Hepatocyte (in vitro differentiated cells): ENCODE results near the gene FAM222A. TPM values are rescaled to one million over a fixed set of nuclear protein-coding genes. Genes with fewer than 3 reads are reported as not detected.

ENCODE experiments used
- DNase-seq: peaks from one replicate; pipeline ENCODE4 v3.0.0-alpha.2; 2016; ENCODE audit warnings: low spot score
- H2AFZ ChIP-seq: fragments of 200-600 bp; sonication (generic); 2 replicates; pipeline ENCODE4 v1.6.0; 2016; ENCODE audit warnings: antibody characterized with exemption, mild to moderate bottlenecking
- H3K27ac ChIP-seq: fragments of 200-600 bp; sonication (generic); 2 replicates; pipeline ENCODE4 v1.5.1; 2016; ENCODE audit warnings: mild to moderate bottlenecking
- H3K27me3 ChIP-seq: fragments of 200-600 bp; sonication (generic); 2 replicates; pipeline ENCODE4 v1.6.1; 2016
- H3K36me3 ChIP-seq: fragments of 200-600 bp; sonication (generic); replicated peaks from 2 replicates; pipeline ENCODE4 v1.5.1; 2016; ENCODE audit warnings: low read depth; ENCODE audit not compliant: insufficient read depth
- H3K4me1 ChIP-seq: fragments of 200-600 bp; sonication (generic); 2 replicates; pipeline ENCODE4 v1.5.1; 2016; ENCODE audit warnings: mild to moderate bottlenecking, moderate library complexity; ENCODE audit not compliant: insufficient read depth
- H3K4me2 ChIP-seq: fragments of 200-600 bp; sonication (generic); 2 replicates; pipeline ENCODE4 v1.6.0; 2016
- H3K4me3 ChIP-seq: fragments of 200-600 bp; sonication (generic); 2 replicates; pipeline ENCODE4 v1.5.1; 2016; ENCODE audit warnings: mild to moderate bottlenecking
- H3K79me2 ChIP-seq: fragments of 200-600 bp; sonication (generic); 2 replicates; pipeline ENCODE4 v1.6.0; 2017; ENCODE audit warnings: mild to moderate bottlenecking
- H3K9me2 ChIP-seq: fragments of 200-600 bp; sonication (generic); replicated peaks from 2 replicates; pipeline ENCODE4 v1.6.0; 2017; ENCODE audit warnings: mild to moderate bottlenecking; ENCODE audit not compliant: insufficient read depth
- H3K9me3 ChIP-seq: fragments of 200-600 bp; sonication (generic); 2 replicates; pipeline ENCODE4 v1.5.1; 2016; ENCODE audit warnings: low read depth, mild to moderate bottlenecking
- H4K20me1 ChIP-seq: fragments of 200-600 bp; sonication (generic); 2 replicates; pipeline ENCODE4 v1.6.0; 2016; ENCODE audit warnings: mild to moderate bottlenecking; ENCODE audit not compliant: insufficient read depth, poor library complexity, severe bottlenecking
- EZH2 ChIP-seq: fragments of 200-600 bp; sonication (generic); IDR thresholded peaks from 2 replicates; pipeline ENCODE4 v1.6.1; 2016; ENCODE audit warnings: antibody characterized with exemption, mild to moderate bottlenecking, borderline replicate concordance
- EZH2phosphoT487 ChIP-seq: fragments of 200-600 bp; sonication (generic); IDR thresholded peaks from one replicate; pipeline ENCODE4 v1.6.1; 2018; ENCODE audit warnings: antibody characterized with exemption, mild to moderate bottlenecking, low read depth, moderate library complexity; ENCODE audit not compliant: unreplicated experiment, severe bottlenecking
- WGBS: methylation state at CpG from one replicate; pipeline ENCODE4 v1.1.6; 2016; ENCODE audit warnings: low lambda C conversion rate; ENCODE audit errors: missing lambda C conversion rate; 5-methylcytosine and 5-hydroxymethylcytosine counted together
- polyA plus RNA-seq: library from polyadenylated mRNA; unstranded; fragments of >200 nt; fragmentation: Nextera tagmentation; extraction: Ambion mirVana; gene quantifications from 2 replicates; pipeline ENCODE4 v1.2.1, GENCODE V29; 2016
- total RNA-seq: library from RNA; depleted of rRNA; stranded (reverse); fragments of >200 nt; gene quantifications from 2 replicates; pipeline ENCODE4 v1.2.3, GENCODE V29; 2014
- TF ChIP-seq, protein P1 (sequence below): fragments of 200-600 bp; sonication (generic); IDR thresholded peaks from 2 replicates; pipeline ENCODE4 v1.5.1; 2016; ENCODE audit warnings: antibody characterized with exemption, mild to moderate bottlenecking; ENCODE audit not compliant: poor library complexity

The FAM222A gene
- total and polyA plus RNA-seq, 2 experiments from 2014 or later: 7.4 to 11.3 TPM

DNA sequence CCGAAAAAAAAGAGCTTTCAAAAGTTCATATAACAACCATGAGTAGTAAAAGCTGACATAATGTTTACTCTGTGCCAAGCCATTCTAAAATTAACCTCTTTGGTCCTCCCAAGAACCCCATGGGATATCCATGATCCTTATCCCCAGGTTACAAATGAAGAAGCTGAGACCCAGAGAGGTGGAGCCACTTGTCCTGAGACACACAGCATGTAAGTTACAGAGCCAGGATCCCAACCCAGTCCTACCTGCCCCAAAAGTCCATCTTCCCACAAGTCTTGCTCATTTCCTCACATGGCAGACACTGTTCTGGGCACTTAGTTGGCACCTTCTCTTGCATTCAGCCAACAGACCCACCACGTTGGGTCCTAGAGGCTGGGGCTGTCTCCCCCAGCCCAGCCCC, 82.4 kb downstream of the FAM222A start:
- no peak for TF ChIP-seq EZH2
- TF ChIP-seq, protein P1, sequence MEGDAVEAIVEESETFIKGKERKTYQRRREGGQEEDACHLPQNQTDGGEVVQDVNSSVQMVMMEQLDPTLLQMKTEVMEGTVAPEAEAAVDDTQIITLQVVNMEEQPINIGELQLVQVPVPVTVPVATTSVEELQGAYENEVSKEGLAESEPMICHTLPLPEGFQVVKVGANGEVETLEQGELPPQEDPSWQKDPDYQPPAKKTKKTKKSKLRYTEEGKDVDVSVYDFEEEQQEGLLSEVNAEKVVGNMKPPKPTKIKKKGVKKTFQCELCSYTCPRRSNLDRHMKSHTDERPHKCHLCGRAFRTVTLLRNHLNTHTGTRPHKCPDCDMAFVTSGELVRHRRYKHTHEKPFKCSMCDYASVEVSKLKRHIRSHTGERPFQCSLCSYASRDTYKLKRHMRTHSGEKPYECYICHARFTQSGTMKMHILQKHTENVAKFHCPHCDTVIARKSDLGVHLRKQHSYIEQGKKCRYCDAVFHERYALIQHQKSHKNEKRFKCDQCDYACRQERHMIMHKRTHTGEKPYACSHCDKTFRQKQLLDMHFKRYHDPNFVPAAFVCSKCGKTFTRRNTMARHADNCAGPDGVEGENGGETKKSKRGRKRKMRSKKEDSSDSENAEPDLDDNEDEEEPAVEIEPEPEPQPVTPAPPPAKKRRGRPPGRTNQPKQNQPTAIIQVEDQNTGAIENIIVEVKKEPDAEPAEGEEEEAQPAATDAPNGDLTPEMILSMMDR: no peak
- TF ChIP-seq EZH2phosphoT487: no peak
- WGBS: 96% methylated on average over 2 of the region's 2 CpGs

DNA sequence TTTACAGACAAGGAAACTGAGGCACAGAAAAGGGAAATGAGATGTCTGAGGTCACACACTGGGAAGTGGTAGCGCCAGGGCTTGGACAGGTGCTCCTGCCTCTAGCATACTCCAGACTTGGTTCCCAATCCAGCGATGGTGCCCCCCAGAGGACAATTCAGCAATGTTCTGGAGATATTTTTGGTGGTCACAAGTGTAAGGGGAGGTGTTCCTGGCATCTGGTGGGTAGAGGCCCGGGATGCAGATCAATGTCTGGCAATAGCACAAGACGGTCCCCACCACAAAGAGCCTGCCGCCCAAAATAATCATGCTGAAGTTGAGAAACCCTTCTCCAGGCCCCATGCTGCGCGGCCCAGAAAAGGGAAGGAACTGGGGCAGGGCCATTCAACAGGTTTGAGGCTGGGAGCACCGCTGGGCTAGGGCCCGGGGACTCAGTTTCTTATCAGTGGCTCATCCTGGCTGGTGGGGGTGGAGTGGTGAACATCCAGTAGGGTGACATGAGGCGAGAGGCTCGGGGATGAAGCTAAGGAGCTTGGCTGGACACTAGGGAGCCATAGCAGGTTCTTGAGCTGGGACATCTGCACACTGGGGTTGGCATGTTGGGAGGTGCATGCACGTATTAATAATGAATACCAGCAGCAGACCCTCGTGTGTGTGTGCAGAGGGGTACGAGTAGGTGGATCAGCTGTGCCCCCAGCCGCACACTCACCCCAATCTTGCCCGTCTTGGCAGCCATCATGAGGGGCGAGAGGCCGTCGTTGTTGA, 84.5 kb downstream of the FAM222A start:
- H3K9me2 ChIP-seq: no peaks in the 10 kb centered on the region
- H3K4me1 ChIP-seq: no peaks in the 10 kb centered on the region
- no peak overlapping the region for H3K27ac ChIP-seq
- no peak overlapping the region for H3K4me2 ChIP-seq
- no peaks in the 10 kb centered on the region for H3K27me3 ChIP-seq
- no peak for DNase-seq
- no peaks in the 10 kb centered on the region for H4K20me1 ChIP-seq
- no peak overlapping the region for H3K4me3 ChIP-seq
- TF ChIP-seq EZH2phosphoT487 (no peak), EZH2 (no peak)
- TF ChIP-seq, protein P1: no peak
- whole genome bisulfite sequencing: 91% methylated on average over 19 of the region's 19 CpGs
- no peaks in the 10 kb centered on the region for H3K79me2 ChIP-seq
- H3K36me3 ChIP-seq: no peaks in the 10 kb centered on the region
- no peak overlapping the region for H2AFZ ChIP-seq
- no peaks in the 10 kb centered on the region for H3K9me3 ChIP-seq

More for the DNA sequence above, 82.4 kb downstream of the FAM222A start:
- no peak overlapping the region for H3K4me2 ChIP-seq
- H3K4me3 ChIP-seq: no peak overlapping the region
- no peak overlapping the region for H3K27ac ChIP-seq
- no peak for DNase-seq
- no peaks in the 10 kb centered on the region for H3K79me2 ChIP-seq
- H3K4me1 ChIP-seq: no peaks in the 10 kb centered on the region
- no peaks in the 10 kb centered on the region for H3K27me3 ChIP-seq
- no peak overlapping the region for H2AFZ ChIP-seq
- H3K36me3 ChIP-seq: no peaks in the 10 kb centered on the region
- no peaks in the 10 kb centered on the region for H3K9me3 ChIP-seq
- H3K9me2 ChIP-seq: no peaks in the 10 kb centered on the region
- H4K20me1 ChIP-seq: no peaks in the 10 kb centered on the region

DNA sequence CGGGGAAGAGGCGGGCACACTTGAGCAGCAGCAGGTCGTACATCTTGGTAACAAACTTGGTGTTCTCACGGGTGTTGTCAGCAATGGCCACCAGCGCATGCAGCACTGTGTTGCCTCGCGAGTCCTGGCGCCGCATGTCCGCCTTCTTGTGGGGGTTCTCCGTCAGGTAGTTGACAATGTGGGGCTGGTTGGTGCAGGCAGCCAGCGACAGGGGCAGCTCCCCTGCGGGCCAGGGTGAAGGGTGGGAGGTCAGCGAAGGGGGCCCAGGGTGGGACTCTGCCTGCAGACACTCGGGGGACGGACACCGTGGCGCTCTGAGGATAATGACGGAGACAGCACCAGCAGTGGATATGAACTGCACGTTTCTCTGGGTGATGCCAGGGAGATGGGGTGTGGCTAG, 85.1 kb downstream of the FAM222A start:
- H3K9me2 ChIP-seq: no peaks in the 10 kb centered on the region
- no peaks in the 10 kb centered on the region for H3K9me3 ChIP-seq
- WGBS: 96% methylated on average over 19 of the region's 20 CpGs
- H3K4me3 ChIP-seq: no peak overlapping the region
- no peaks in the 10 kb centered on the region for H4K20me1 ChIP-seq
- TF ChIP-seq EZH2phosphoT487 (no peak), EZH2 (no peak)
- TF ChIP-seq, protein P1: no peak
- H3K79me2 ChIP-seq: no peaks in the 10 kb centered on the region
- H3K27ac ChIP-seq: no peak overlapping the region
- no peak overlapping the region for H3K4me2 ChIP-seq
- DNase-seq: no peak
- no peaks in the 10 kb centered on the region for H3K27me3 ChIP-seq
- no peak overlapping the region for H2AFZ ChIP-seq
- H3K36me3 ChIP-seq: no peaks in the 10 kb centered on the region
- no peaks in the 10 kb centered on the region for H3K4me1 ChIP-seq

DNA sequence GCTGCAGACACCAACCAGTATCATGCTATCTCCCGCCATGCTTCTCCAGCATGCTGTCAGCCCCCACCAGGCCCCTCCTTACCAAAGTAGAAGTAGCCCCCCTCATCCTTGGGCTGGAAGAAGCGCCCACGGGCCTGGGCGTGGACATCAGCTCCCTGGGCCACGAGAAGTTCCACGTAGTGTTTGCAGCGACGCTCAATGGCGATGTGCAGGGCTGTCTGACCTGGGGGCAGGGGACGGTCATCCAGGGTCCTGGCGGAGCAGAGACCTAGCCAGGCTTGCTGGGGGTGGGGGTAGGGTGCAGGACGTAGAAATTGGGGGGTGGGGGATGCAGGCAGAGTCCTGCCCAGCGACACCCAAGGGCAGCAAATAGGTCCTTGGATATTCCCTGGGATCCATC, 86.9 kb downstream of the FAM222A start:
- no peak for DNase-seq
- Histone ChIP-seq H3K9me3 (no peaks in the 10 kb centered on the region), H3K79me2 (no peaks in the 10 kb centered on the region), H4K20me1 (no peaks in the 10 kb centered on the region), H3K27me3 (no peaks in the 10 kb centered on the region), H3K9me2 (no peaks in the 10 kb centered on the region), H2AFZ (no peak overlapping the region), H3K36me3 (no peaks in the 10 kb centered on the region), H3K4me1 (no peaks in the 10 kb centered on the region), H3K4me2 (no peak overlapping the region), H3K27ac (no peak overlapping the region), H3K4me3 (no peak overlapping the region)
- WGBS: 97% methylated on average over 13 of the region's 13 CpGs
- TF ChIP-seq EZH2 (no peak), EZH2phosphoT487 (no peak)
- TF ChIP-seq, protein P1: no peak
